GM19035 (cell line): ENCODE measurements around the gene DGKH.
A peak's percentile ranks its signal among the peaks of the same experiment; 100 is the strongest.

ENCODE experiments used
- ATAC-seq: cut with Tn5 transposase; IDR thresholded peaks from one replicate; pipeline ENCODE4 v1.9.1; 2021; ENCODE audit not compliant: unreplicated experiment

The DGKH gene

DNA sequence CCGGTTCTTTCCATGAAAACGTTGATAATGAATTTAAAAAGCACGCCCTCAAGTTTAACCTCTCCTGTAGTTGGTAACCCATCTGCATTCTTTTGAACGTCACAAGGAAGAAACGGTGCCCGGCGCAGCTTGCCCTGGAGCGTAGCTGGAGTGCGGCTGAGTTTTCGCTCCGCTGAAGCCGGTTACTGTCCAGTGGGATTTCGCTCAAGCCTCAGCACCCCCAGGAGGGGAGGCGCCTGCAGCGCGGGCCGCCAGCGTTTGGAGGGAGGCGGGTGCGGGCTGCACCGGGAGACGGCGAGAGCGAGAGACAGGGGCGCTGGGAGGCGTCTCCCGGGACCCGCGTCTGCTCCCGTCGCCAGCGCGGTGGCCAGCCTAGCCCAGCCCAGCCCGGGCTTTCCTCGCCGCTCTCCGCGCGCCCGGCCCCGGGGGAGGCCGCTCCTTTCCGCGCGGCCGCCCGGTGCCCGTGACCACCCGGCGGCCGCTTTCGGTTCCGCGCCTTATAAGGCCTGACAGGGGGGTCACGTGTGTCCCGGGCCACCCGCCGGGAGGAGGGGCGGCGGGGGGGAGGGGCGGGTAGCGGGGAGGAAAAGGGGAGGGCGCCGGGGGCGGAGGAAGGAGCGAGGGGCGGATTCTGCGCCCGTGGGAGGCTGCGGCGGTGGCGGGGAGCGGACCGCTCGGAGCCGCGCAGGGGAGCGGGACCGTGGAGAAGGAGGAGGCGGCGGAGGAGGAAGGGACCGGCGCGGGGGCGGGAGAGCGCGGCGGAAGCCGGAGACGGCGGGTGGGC, 8.3 kb upstream of the DGKH start:
- ATAC-seq = peak; percentile 70

DNA sequence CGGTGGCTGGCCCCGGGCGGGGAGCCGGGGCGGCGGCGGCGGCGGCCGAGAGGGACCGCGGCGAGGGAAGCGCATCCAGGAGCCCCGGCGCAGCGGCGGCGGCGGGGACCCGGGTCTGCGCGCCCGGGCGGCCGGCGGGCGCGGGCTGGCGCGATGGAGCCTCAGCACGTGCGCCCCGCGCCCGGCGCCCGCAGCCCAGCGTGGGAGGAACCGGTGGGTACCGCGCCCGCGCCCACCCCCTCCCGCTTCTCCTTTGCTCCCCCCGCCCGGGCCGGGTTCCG, 7.8 kb upstream of the DGKH start:
- ATAC-seq = no peak

- ATAC-seq = peak; percentile 24
Measured at GRCh38 chr13:42041011-42041683, 7.3 kb upstream of the DGKH start.

DNA sequence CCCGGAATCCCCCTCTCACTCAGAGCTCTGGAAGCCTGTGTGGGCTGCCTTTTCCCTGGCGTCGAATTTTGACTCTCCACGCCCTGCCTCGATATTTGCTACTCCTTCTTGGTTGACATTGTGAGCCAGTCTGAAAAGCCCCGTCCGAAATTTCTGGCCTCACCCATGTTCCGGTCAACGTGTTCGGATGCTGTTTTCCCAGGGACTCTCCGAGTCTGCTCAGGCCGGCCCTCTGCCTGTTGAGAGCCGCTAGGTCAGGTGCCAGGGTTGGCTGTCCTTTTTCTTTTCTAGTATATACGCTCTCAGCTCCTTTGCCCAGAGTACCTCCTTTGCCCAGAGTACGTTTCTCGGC, 6.8 kb upstream of the DGKH start:
- ATAC-seq = no peak

- ATAC-seq = no peak
Measured at GRCh38 chr13:42043676-42044075, 4.8 kb upstream of the DGKH start.

- ATAC-seq = no peak
Measured at GRCh38 chr13:42046448-42046847, 2.0 kb upstream of the DGKH start.

GRCh38 chr13:42047561-42048341, 697 bp upstream of the DGKH start:
- peak; percentile 29 for ATAC-seq

DNA sequence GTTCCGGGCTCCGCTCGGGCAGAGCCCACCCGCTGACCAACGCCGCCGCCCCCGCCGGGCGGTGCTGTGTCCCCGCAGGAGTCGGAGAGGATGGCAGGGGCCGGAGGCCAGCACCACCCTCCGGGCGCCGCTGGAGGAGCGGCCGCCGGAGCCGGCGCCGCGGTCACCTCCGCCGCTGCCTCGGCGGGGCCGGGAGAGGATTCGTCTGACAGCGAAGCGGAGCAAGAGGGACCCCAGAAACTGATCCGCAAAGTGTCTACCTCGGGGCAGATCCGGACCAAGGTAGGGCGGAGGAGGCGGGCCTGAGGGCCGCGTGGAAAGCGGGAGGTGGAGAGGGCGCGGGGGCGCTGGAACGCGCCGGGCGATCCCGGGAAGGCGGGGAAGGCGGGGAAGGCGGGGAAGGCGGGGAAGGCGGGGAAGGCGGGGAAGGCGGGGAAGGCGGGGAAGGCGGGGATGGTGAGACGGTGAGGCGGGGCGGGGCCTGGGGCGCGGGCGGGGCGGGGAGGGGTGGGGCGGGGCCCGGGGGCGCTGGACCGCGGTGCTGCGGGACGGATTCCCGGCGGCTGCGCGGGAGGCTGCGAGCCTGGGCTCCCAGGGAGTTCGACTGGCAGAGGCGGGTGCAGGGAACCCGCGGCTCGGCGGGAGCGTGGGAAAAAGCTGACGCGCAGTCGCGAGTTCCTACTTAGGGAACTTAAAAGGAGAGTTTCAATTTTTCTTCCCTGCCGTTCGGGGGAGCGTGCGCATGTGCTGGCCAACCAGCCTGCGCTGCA, 421 bp downstream of the DGKH start:
- peak; percentile 48 for ATAC-seq

DNA sequence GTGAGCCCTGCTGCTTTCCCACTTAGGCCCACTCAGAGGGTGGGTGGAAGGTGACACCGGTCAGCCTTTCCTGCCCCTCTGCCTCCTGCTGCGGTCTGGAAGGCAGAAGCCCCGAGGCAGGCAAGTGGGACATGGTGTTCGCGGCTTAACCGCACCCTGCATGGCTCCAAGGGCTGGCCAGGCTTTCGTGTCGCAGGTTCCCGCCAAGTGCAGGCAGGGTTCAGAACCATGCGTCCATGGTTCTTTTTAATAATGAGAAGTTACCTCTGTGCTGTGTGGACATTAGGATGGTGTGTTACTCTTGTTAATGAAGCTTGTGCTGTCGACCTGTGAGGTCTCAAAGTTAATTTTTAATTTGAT, 986 bp downstream of the DGKH start:
- peak; percentile 33 for ATAC-seq

- ATAC-seq = no peak
Measured at GRCh38 chr13:42054798-42055499, 6.5 kb downstream of the DGKH start.

DNA sequence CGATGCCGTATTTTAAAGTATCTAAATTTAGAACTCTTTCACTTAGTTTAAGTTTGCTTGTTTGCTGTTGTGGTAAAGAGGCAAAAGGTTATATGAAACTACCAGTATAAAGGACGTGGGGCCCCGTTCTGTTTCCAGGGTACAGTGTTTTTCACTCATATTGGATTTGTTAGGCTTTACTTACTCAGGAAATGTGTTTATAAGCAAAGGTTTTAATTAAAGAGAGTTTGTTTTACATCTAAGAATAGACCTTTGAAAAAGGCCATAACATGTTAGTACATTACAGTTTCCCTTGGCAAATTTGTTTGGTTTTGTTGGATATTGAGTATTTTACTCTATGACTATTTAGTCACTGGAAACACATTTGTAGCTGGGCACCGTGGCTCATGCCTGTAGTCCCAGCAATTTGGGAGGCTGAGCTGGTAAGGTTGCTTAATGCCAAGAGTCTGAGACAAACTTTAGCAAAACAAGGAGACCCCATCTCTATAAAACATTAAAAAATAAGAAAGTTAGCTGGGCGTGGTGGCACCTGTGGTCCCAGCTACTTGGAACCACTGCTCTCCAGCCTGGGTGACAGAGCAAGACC, 7.1 kb downstream of the DGKH start:
- no peak for ATAC-seq

GRCh38 chr13:42056146-42056545, 7.7 kb downstream of the DGKH start:
- no peak for ATAC-seq

DNA sequence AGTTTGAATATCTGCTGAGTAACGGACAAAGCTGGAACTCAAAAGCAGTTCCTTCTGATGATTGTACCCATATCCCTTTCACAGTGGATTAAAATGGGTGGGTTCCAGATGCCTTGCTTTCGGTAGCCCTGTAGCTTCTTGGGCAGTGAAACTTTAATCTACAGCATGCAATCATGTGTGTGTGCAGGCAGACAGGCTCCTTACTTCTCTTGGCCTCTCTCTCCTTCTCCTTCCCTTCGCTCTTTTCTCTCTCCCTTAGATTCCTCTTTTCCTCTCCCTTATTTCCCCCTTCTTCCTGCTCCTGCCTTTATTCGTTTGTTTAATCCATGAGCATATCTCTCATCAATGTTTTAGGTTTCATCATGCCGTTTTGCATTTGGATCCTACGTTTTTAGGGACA, 8.1 kb downstream of the DGKH start:
- ATAC-seq = no peak

DNA sequence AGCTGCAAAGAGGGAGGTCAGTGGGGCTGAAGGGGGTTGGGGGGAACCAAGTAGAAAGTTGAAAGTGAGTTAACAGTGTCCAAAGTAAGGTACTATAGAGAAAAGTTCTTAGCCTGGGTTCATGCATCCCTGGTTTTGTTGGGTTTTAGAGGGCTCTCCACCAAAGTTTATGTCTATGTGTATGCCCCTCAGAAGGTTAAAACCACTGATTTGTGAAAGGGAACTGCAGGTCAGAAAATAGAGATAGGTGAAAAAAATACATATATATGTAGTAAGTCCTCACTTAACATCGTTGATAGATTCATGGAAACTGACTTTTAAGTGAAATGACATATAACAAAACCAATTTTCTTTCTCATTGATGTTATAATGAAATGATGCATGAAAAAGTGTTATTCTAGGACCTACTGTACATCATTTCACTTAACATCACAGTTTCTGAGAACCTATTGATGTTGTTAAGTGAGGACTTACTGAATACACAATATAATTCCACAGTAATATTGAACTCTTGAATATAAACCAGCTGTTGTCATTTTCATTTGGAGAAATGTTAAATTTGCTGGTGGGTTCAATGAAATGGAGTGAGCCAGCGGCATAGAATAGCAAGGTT, 9.6 kb downstream of the DGKH start:
- ATAC-seq = no peak

DNA sequence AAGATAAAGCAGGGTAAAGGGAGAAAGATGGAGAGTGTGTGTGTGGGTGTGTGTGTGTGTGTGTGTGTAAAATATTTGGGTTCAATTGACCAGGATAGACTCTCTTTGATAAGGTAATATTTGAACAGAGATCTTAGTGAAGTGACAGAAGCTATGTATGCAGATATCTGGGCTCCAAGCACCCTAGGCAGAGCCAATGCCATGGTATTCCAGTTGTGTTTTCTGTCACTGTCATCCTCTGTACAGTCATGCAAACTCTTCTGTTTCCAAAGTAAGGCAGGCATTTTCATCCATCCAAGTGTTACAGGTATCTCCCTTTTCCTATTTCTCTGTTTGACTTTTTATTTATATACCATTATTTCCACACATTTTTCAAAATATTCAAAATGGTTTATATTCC, 13.5 kb downstream of the DGKH start:
- no peak for ATAC-seq

- no peak for ATAC-seq
Measured at GRCh38 chr13:42063105-42063504, 14.7 kb downstream of the DGKH start.

DNA sequence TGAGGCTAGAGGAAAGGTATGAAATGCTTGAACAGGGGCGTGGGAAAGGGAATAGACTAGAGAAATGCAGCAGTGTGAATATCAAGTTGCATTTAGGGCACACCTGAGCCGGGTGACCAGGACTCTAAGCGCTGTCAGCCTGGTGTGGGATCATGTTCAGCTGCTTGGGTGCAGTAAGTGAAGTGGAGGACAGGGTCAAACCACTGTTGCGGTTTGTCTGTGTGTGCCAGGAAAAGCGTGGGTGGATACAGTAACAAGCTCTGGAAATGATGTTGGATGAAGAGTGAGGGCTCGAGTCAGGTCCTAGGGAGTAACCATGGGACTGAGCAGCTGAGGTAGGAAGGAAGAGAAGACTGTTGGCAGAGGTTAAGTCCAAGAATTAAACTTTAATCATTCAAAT, 15.8 kb downstream of the DGKH start:
- no peak for ATAC-seq

DNA sequence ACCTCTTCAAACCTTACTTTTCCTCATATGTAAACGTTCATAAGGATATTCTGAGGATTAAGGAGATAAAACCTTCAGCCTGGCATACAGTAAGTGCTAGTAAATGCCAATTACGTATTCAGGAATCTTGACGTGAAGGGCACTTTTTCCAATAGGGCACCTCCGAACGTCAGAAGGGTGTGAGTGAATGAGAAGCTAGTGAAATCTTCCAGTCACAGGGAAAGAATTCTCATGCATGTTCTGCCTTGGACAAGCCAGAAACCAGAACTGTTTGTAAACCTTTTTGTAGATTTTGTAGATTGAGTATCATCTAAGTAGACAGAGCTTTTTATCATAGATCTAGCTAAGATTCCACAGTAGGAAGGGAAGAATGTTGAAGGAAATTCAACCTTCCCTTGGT, 16.5 kb downstream of the DGKH start:
- no peak for ATAC-seq

GRCh38 chr13:42065414-42065813, 17.0 kb downstream of the DGKH start:
- no peak for ATAC-seq

GRCh38 chr13:42066542-42066941, 18.1 kb downstream of the DGKH start:
- ATAC-seq = no peak
